T-helper 2 cell treated with Interferon-gamma antibody and Interleukin-4, amounts not matched to agents 100 ng/mL and 5 ng/mL, for 36 hours (primary cell): ENCODE results near the gene WNT7B. TPM values are rescaled to one million over a fixed set of nuclear protein-coding genes. Genes with fewer than 3 reads are reported as not detected.

Experiments
- intact Hi-C: fragments of 100-400 bp; cut with micrococcal nuclease; formaldehyde crosslinking; loops from one replicate; pipeline ENCODE4 v1.15.1; 2023
- total RNA-seq: library from RNA; stranded (reverse); gene quantifications from 2 replicates; pipeline ENCODE4 v1.2.3, GENCODE V29; 2022

Gene WNT7B
- not detected in 2 replicates for total RNA-seq

GRCh38 chr22:45977003-45977411 lies at the start of gene WNT7B:
Gene WNT7B, minus strand, starts transcription at chr22:45977162. Its CDS starts 408 bp downstream, at chr22:45976754.
- intact Hi-C loops: no loop called here

GRCh38 chr22:46025973-46026898 lies 49.3 kb upstream of the WNT7B start:
- intact Hi-C loops: no loop called here

- intact Hi-C loops: no loop called here
Observed at GRCh38 chr22:46025225-46025972, 48.4 kb upstream of the WNT7B start.

- intact Hi-C loops: no loop called here
Observed at GRCh38 chr22:46024136-46024840, 47.3 kb upstream of the WNT7B start.

- intact Hi-C loops: no loop called here
Observed at GRCh38 chr22:46023558-46023981, 46.6 kb upstream of the WNT7B start.

- intact Hi-C loops: no loop called here
Observed at GRCh38 chr22:46022881-46023512, 46.0 kb upstream of the WNT7B start.

- intact Hi-C loops: no loop called here
Observed at GRCh38 chr22:46021577-46021976, 44.6 kb upstream of the WNT7B start.

- intact Hi-C loops: loop anchor here (10.0 kb wide), 1 partner anchor 55 kb away; no protein-coding TSS in a partner anchor
Observed at GRCh38 chr22:46019351-46019750, 42.4 kb upstream of the WNT7B start.

- intact Hi-C loops: loop anchor here (10.0 kb wide), 1 partner anchor 56 kb away; no protein-coding TSS in a partner anchor
Observed at GRCh38 chr22:46018859-46019258, 41.9 kb upstream of the WNT7B start.

- intact Hi-C loops: loop anchor here (10.0 kb wide), 1 partner anchor 58 kb away; no protein-coding TSS in a partner anchor
Observed at GRCh38 chr22:46017166-46017565, 40.2 kb upstream of the WNT7B start.

- intact Hi-C loops: loop anchor here (1.0 to 10.0 kb wide), 2 partner anchors 22 to 61 kb away; no protein-coding TSS in a partner anchor
Observed at GRCh38 chr22:46013460-46014416, 36.8 kb upstream of the WNT7B start.

GRCh38 chr22:46012881-46013281 lies 35.9 kb upstream of the WNT7B start:
- intact Hi-C loops: loop anchor here (1.0 to 10.0 kb wide), 2 partner anchors 22 to 62 kb away; no protein-coding TSS in a partner anchor

GRCh38 chr22:46012182-46012880 lies 35.4 kb upstream of the WNT7B start:
- intact Hi-C loops: loop anchor here (10.0 kb wide), 1 partner anchor 62 kb away; no protein-coding TSS in a partner anchor

- intact Hi-C loops: loop anchor here (10.0 kb wide), 1 partner anchor 63 kb away; no protein-coding TSS in a partner anchor
Observed at GRCh38 chr22:46011627-46012181, 34.7 kb upstream of the WNT7B start.

- intact Hi-C loops: loop anchor here (10.0 kb wide), 1 partner anchor 64 kb away; no protein-coding TSS in a partner anchor
Observed at GRCh38 chr22:46010951-46011626, 34.1 kb upstream of the WNT7B start.

- intact Hi-C loops: loop anchor here (10.0 kb wide), 1 partner anchor 64 kb away; no protein-coding TSS in a partner anchor
Observed at GRCh38 chr22:46010207-46010867, 33.4 kb upstream of the WNT7B start.

- intact Hi-C loops: loop anchor here (10.0 kb wide), 1 partner anchor 65 kb away; no protein-coding TSS in a partner anchor
Observed at GRCh38 chr22:46009730-46010129, 32.8 kb upstream of the WNT7B start.
